HepG2 (cell line): ENCODE data around the gene SP140L. TPM values are rescaled to one million over a fixed set of nuclear protein-coding genes. Genes with fewer than 3 reads are reported as not detected.

Source experiments
- IRF2 ChIP-seq: IDR thresholded peaks from 2 replicates; pipeline ENCODE4 v1.6.1; 2018; ENCODE audit warnings: missing genetic modification reagents, missing compliant biosample characterization
- NCOR1 ChIP-seq: fragments of 200-600 bp; sonication (generic); IDR thresholded peaks from 2 replicates; pipeline ENCODE4 v1.7.0; 2017; ENCODE audit warnings: antibody characterized with exemption, low read length, borderline replicate concordance
- POLR2AphosphoS5 ChIP-seq: IDR thresholded peaks from 2 replicates; pipeline ENCODE4 v1.6.1; 2012; ENCODE audit warnings: low read depth, low read length
- SMC3 ChIP-seq: IDR thresholded peaks from 2 replicates; pipeline ENCODE4 v1.6.1; 2011; ENCODE audit warnings: low read length, improper control_type of control experiment
- XRCC5 ChIP-seq: fragments of 200-400 bp; formaldehyde crosslinking; optimal IDR thresholded peaks from 2 replicates; pipeline ENCODE3; 2017; ENCODE audit warnings: mild to moderate bottlenecking, low read length
- ZBTB8A ChIP-seq: sonication (generic); formaldehyde crosslinking; IDR thresholded peaks from 2 replicates; pipeline ENCODE4 v1.4.0; 2020; ENCODE audit warnings: mild to moderate bottlenecking, low read depth, missing genetic modification reagents, borderline replicate concordance
- ZMYM4 ChIP-seq: sonication (generic); formaldehyde crosslinking; IDR thresholded peaks from 2 replicates; pipeline ENCODE4 v1.8.1; 2023; ENCODE audit warnings: mild to moderate bottlenecking, missing genetic modification reagents
- polyA plus RNA-seq, 8 experiments: library from polyadenylated mRNA; depleted of rRNA in 3 of 8; stranded (reverse) in 7 of 8; unstranded in 1 of 8; fragments of >200 nt; fragmentation: Illumina TruSeq in 4 of 8; extraction: Trizol in 4 of 8; gene quantifications; 2 replicates each; pipeline versions ENCODE4 v1.2.1 to v1.2.3, GENCODE V29; 2011 to 2016; ENCODE audit warnings: low read depth in 4 of 8, missing spikeins in 1 of 8, mixed read lengths in 1 of 8; ENCODE audit not compliant: insufficient read depth in 1 of 8
- total RNA-seq, 5 experiments: library from RNA; depleted of rRNA; stranded (reverse); fragments of >200 nt; fragmentation: Illumina TruSeq; extraction: Trizol; gene quantifications; 2 replicates each; pipeline ENCODE4 v1.2.3, GENCODE V29; 2016; ENCODE audit warnings: low read depth in 1 of 5
- TF ChIP-seq, protein P1 (sequence below): sonication (generic); formaldehyde crosslinking; IDR thresholded peaks from 2 replicates; pipeline ENCODE4 v1.9.0; 2022; ENCODE audit warnings: missing genetic modification reagents, mild to moderate bottlenecking, borderline replicate concordance
- TF ChIP-seq, protein P2 (sequence below): sonication (generic); formaldehyde crosslinking; IDR thresholded peaks from 2 replicates; pipeline ENCODE4 v1.5.0; 2020; ENCODE audit warnings: mild to moderate bottlenecking, missing genetic modification reagents
- TF ChIP-seq, protein P3 (sequence below), 2 experiments: sonication (generic) in 1 of 2; formaldehyde crosslinking in 1 of 2; IDR thresholded peaks; 2 replicates each; pipeline versions ENCODE4 v1.4.0 to v1.6.1; 2016 to 2020; ENCODE audit warnings: borderline replicate concordance in 1 of 2, low read depth in 1 of 2, mild to moderate bottlenecking in 1 of 2, missing genetic modification reagents in 1 of 2
- TF ChIP-seq, protein P4 (sequence below): sonication (generic); formaldehyde crosslinking; IDR thresholded peaks from 2 replicates; pipeline ENCODE4 v1.5.0; 2020; ENCODE audit warnings: mild to moderate bottlenecking, missing genetic modification reagents

The SP140L gene
- total and polyA plus RNA-seq, 2 of the 13 experiments (the other 11 are each of a cell fraction or from before 2014, with no cell fraction given), result 10.9 to 17.5 TPM

DNA sequence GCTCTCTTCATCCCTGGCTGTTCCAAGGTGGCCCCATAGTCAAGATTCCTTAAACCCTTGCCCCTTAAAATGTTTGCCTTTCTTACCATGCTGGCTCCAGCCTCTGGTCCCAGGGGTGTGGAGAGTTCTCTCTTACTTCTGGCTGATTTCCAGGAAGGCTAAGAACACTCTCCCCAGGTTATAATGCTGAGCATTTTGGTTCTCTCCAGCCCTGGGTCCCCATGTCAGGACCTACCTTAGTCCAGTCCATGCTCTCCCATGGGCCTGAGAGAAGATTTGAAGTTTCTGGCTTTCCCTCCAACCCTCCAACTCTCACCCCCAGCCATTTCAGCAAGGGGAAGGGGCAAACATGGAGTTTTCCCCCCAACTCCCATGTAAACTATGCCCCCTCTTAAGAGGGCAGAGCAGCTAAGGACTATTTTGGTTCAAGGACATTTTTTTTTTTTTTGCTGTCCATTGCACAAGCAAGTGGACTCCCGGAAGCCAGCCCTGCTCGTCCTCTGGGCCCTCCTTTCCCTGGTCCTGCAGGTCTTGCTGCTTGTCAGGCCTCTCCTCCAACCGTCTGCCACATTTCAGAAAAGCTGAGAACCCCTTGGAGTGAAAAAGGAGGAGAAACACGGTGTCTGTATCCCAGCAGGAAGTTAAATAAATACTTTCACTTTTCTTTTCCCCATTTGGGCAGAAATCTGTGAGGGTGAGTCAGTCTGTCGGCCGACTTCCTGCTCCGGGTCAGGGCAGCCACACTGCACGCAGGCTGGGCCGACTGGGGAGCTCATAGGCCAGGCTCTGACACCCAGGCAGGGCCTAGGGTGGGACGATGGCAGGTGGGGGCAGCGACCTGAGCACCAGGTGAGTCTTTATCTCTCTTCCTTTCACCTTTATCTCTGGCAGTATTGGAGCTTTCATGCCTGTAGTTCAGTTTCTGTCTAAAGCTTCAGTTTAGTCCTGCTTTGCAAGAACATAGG lies at the start of gene SP140L (continued):
- TF ChIP-seq, protein P1, sequence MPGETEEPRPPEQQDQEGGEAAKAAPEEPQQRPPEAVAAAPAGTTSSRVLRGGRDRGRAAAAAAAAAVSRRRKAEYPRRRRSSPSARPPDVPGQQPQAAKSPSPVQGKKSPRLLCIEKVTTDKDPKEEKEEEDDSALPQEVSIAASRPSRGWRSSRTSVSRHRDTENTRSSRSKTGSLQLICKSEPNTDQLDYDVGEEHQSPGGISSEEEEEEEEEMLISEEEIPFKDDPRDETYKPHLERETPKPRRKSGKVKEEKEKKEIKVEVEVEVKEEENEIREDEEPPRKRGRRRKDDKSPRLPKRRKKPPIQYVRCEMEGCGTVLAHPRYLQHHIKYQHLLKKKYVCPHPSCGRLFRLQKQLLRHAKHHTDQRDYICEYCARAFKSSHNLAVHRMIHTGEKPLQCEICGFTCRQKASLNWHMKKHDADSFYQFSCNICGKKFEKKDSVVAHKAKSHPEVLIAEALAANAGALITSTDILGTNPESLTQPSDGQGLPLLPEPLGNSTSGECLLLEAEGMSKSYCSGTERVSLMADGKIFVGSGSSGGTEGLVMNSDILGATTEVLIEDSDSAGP (CRISPR knock-in tag), result peak; percentile 71
- TF ChIP-seq SMC3, result no peak
- TF ChIP-seq, protein P2, sequence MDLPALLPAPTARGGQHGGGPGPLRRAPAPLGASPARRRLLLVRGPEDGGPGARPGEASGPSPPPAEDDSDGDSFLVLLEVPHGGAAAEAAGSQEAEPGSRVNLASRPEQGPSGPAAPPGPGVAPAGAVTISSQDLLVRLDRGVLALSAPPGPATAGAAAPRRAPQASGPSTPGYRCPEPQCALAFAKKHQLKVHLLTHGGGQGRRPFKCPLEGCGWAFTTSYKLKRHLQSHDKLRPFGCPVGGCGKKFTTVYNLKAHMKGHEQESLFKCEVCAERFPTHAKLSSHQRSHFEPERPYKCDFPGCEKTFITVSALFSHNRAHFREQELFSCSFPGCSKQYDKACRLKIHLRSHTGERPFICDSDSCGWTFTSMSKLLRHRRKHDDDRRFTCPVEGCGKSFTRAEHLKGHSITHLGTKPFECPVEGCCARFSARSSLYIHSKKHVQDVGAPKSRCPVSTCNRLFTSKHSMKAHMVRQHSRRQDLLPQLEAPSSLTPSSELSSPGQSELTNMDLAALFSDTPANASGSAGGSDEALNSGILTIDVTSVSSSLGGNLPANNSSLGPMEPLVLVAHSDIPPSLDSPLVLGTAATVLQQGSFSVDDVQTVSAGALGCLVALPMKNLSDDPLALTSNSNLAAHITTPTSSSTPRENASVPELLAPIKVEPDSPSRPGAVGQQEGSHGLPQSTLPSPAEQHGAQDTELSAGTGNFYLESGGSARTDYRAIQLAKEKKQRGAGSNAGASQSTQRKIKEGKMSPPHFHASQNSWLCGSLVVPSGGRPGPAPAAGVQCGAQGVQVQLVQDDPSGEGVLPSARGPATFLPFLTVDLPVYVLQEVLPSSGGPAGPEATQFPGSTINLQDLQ (CRISPR knock-in tag), result no peak
- TF ChIP-seq, protein P3, sequence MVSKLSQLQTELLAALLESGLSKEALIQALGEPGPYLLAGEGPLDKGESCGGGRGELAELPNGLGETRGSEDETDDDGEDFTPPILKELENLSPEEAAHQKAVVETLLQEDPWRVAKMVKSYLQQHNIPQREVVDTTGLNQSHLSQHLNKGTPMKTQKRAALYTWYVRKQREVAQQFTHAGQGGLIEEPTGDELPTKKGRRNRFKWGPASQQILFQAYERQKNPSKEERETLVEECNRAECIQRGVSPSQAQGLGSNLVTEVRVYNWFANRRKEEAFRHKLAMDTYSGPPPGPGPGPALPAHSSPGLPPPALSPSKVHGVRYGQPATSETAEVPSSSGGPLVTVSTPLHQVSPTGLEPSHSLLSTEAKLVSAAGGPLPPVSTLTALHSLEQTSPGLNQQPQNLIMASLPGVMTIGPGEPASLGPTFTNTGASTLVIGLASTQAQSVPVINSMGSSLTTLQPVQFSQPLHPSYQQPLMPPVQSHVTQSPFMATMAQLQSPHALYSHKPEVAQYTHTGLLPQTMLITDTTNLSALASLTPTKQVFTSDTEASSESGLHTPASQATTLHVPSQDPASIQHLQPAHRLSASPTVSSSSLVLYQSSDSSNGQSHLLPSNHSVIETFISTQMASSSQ (IDR thresholded peaks at IDR 0.05; ENCODE audit: low read depth), result no peak
- TF ChIP-seq, protein P3 (CRISPR knock-in tag; IDR thresholded peaks at IDR 0.05; ENCODE audit: borderline replicate concordance), result peak; percentile 33; the same call in 1 of the 2 replicates
- peak; percentile 80; the same call in 1 of the 2 replicates for TF ChIP-seq ZMYM4 (CRISPR knock-in tag)
- TF ChIP-seq, protein P4, sequence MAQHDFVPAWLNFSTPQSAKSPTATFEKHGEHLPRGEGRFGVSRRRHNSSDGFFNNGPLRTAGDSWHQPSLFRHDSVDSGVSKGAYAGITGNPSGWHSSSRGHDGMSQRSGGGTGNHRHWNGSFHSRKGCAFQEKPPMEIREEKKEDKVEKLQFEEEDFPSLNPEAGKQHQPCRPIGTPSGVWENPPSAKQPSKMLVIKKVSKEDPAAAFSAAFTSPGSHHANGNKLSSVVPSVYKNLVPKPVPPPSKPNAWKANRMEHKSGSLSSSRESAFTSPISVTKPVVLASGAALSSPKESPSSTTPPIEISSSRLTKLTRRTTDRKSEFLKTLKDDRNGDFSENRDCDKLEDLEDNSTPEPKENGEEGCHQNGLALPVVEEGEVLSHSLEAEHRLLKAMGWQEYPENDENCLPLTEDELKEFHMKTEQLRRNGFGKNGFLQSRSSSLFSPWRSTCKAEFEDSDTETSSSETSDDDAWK (CRISPR knock-in tag), result no peak
- TF ChIP-seq ZBTB8A (CRISPR knock-in tag), result no peak
- peak; percentile 71 for TF ChIP-seq XRCC5
- no peak for TF ChIP-seq NCOR1
- peak; percentile 76 for TF ChIP-seq POLR2AphosphoS5
- TF ChIP-seq IRF2 (CRISPR knock-in tag), result peak; percentile 100
